Measurements from ENCODE around the gene ZNG1C.
"Not testable (repeated sequence)": the region's sequence is repeated elsewhere in the genome, so short reads cannot be mapped to it uniquely, and the experiment has no call there.

DNA sequence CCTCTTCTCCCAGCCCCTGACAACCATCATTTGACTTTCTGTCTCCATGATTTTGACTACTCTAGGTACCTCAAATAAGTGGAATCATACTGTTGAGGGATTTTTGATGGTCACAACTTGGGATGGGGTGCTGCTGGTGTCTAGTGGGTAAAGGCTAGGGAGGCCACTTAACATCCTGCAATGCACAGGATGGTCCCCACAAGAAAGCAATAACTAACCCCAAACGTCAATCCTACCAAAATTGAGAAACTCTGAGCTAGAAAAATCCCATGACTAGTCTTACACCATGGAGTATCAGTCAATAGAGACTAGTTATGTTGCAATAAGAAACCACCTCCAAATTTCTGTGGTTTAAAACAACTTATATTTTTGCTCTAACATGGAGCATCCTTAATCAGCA is 90.3 kb downstream of the ZNG1C start:
- TF ChIP-seq, protein P1, sequence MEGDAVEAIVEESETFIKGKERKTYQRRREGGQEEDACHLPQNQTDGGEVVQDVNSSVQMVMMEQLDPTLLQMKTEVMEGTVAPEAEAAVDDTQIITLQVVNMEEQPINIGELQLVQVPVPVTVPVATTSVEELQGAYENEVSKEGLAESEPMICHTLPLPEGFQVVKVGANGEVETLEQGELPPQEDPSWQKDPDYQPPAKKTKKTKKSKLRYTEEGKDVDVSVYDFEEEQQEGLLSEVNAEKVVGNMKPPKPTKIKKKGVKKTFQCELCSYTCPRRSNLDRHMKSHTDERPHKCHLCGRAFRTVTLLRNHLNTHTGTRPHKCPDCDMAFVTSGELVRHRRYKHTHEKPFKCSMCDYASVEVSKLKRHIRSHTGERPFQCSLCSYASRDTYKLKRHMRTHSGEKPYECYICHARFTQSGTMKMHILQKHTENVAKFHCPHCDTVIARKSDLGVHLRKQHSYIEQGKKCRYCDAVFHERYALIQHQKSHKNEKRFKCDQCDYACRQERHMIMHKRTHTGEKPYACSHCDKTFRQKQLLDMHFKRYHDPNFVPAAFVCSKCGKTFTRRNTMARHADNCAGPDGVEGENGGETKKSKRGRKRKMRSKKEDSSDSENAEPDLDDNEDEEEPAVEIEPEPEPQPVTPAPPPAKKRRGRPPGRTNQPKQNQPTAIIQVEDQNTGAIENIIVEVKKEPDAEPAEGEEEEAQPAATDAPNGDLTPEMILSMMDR (conservative IDR thresholded peaks at IDR 0.05; ENCODE audit: low read length) = not testable (repeated sequence)
- not testable (repeated sequence) for TF ChIP-seq EZH2phosphoT487 (IDR thresholded peaks at IDR 0.05; ENCODE audit: borderline replicate concordance, low read depth, low read length)
